ENCODE data around the gene PCSK5.
"Not testable (repeated sequence)": the region's sequence is repeated elsewhere in the genome, so short reads cannot be mapped to it uniquely, and the experiment has no call there.

PCSK5 gene

GRCh38 chr9:76341616-76342015 lies 451.1 kb downstream of the PCSK5 start:
- in situ Hi-C loops (cut with MboI; ENCODE audit: low sequenced_read_pairs) = no loop called here

DNA sequence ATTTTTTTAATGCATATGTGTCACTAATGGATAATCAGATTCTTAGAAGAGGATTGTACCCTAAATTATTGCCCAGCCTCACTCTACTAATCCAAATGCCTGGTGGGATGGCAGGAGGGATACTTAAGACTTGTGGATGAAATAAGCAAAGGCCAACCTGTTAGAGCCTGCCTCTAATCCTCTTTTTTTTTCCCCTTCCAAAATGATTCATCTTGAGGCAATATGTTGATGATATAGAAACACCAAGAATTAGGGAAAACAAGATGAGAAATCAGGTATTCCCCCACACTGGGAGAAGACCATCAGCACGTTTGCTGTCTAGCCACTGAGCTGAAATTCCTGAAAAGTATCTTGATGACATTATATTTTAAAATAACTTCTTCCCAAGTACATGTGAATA lies 451.7 kb downstream of the PCSK5 start:
- in situ Hi-C loops (cut with MboI; ENCODE audit: low sequenced_read_pairs) = no loop called here

DNA sequence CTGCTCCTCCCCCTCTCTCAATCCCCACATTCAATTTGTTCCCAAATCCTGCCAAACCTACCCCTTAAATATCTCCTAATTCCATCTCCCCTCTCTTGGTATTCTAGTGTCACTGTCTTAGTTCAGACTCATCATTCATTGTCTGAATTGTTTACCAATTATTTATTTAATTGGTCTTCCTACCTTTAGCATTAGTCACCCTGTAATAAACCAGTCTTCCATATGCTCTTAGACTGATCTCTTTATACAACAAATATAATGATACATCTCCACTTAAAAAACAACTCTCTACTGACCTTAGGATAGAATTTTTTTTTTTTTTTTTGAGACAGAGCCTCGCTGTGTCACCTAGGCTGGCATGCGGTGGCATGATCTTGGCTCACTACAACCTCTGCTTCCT lies 452.4 kb downstream of the PCSK5 start:
- in situ Hi-C loops (cut with MboI; ENCODE audit: low sequenced_read_pairs) = no loop called here

DNA sequence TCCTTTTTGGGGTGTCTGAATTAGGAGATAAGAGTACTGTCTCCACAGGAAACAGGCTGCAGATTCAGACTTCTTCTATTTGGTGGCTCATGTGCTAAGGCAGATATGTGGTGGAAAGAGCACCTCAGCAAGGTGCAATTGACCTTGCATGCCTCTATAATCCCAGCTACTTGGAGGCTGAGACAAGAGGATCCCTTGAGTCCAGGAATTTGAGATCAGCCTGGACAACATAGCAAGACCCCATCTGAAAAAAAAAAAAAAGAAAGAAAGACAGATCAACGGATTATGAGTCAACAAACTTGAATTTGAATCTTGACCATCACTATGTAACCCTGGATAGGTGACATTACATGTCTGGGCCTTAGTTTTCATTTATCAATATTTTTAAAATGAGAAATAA lies 459.4 kb downstream of the PCSK5 start:
- in situ Hi-C loops (cut with MboI; ENCODE audit: low sequenced_read_pairs) = no loop called here

DNA sequence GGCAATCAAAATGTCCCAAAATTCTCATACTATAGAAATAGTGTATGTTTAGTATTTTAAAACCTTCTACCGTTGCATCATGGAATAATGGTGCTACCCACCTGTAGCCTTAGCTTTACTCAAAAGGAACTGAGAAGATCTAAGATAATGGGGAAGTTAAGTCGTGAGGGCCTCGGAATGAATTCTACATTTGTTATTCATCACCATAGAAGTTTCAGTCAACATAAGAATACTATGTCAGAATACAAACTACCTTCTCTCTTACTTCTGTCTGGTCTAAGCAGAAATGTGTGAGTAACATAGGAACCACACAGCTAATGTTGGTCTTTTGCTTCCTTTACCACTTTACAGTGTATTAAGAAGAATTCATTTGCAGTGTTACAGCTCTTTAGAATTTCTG lies 460.5 kb downstream of the PCSK5 start:
- in situ Hi-C loops (cut with MboI; ENCODE audit: low sequenced_read_pairs) = no loop called here

GRCh38 chr9:76352026-76352620 lies 461.6 kb downstream of the PCSK5 start:
- in situ Hi-C loops (cut with MboI; ENCODE audit: low sequenced_read_pairs) = no loop called here

GRCh38 chr9:76353280-76353679 lies 462.8 kb downstream of the PCSK5 start:
- in situ Hi-C loops (cut with MboI; ENCODE audit: low sequenced_read_pairs) = no loop called here

DNA sequence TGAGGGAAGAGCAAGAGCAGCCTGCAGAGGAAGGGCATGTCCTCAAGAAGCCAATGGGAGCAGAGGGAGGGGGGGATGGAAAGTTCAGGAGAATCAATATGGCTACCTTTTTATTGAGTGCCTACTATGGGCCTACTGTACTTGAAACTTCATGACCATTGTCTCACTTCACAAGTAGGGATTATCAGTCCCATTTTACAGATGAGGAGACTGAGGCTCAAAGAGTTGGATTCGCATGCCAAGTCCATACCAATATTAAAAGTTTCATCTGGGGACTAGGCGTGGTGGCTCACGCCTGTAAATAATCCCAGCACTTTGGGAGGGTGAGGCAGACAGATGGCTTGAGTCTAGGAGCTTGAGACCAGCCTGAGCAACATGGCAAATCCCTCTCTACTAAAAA lies 463.7 kb downstream of the PCSK5 start:
- in situ Hi-C loops (cut with MboI; ENCODE audit: low sequenced_read_pairs) = no loop called here

DNA sequence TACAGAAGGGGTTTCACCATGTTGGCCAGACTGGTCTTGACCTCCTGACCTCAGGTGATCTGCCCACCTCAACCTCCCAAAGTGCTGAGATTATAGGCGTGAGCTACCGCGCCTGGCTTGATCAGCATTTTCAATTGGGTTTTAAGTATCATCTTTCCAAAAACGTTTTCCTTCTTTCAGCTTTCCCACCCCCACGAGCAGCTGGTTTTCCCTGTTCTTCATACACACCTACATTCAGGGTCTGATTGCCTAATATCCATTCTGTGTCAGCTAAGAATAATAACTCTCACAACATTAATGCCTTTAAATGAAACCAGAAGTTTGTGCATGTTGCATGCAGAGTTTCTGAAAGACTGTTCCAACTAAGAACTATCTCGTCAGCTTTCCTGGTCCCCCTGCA lies 465.4 kb downstream of the PCSK5 start:
- in situ Hi-C loops (cut with MboI; ENCODE audit: low sequenced_read_pairs) = no loop called here

DNA sequence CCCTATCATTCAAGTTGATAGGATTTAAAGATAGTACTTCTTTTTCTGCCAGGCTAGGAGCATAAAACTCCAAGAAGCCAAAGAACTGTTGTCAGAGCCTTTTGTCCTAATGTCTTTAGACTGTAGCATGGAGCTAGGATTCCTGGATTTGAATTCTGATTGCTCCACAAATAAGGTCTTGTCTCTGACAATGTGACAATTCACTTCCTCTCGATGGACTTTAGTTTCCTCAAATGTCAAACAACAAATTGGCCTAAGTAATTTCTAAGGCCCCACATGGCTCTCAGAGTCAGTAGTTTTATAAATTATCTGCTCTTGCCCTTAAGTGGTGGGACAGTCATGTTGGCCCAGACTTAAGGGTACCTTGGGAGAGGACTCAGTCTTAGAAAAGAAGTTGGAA lies 467.1 kb downstream of the PCSK5 start:
- in situ Hi-C loops (cut with MboI; ENCODE audit: low sequenced_read_pairs) = no loop called here

GRCh38 chr9:76358628-76359280 lies 468.3 kb downstream of the PCSK5 start:
- in situ Hi-C loops (cut with MboI; ENCODE audit: low sequenced_read_pairs) = no loop called here

- in situ Hi-C loops (cut with MboI; ENCODE audit: low sequenced_read_pairs) = no loop called here
Observed at GRCh38 chr9:76359365-76359764, 468.9 kb downstream of the PCSK5 start.

DNA sequence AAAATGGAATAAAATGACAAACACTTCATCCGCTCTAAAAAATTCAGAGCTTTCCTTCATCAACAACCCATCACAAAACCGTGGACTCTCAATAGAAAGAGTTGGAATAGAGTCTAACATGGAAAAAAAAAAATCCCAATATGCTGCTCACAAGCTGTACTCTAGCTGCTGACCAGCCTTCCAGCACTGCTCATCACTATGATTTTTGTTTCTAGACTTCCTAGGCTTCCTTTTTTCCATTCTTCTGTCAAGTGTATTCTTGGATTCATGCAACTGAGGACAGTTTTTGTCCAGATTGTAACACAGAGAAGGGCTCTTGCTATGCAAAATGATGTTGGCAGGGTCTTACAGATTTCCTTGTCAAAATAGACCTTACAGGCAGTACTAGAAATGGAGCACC lies 469.3 kb downstream of the PCSK5 start:
- in situ Hi-C loops (cut with MboI; ENCODE audit: low sequenced_read_pairs) = no loop called here

GRCh38 chr9:76362332-76363031 lies 472.0 kb downstream of the PCSK5 start:
- in situ Hi-C loops (cut with MboI; ENCODE audit: low sequenced_read_pairs) = not testable (repeated sequence)

- in situ Hi-C loops (cut with MboI; ENCODE audit: low sequenced_read_pairs) = no loop called here
Observed at GRCh38 chr9:76363032-76363395, 472.5 kb downstream of the PCSK5 start.

- in situ Hi-C loops (cut with MboI; ENCODE audit: low sequenced_read_pairs) = no loop called here
Observed at GRCh38 chr9:76365028-76365427, 474.6 kb downstream of the PCSK5 start.

DNA sequence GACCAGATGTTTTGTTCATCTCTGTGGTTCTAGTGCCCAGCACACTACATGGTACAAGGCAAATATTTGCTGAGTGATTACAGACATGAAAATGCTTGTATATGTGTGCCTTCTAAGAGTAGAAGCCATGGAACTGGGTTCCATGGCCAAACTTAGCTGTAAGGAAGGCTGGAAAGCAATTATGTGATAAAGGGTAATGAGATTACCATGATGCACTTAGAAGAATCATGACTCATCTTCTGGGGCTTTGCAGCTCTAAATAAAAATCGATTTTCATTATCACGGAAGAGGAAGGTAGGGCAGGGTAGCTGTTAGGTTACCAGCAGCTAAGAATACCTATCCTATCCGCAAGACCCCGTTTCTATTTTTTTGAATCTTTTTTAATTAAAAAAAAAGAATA lies 475.8 kb downstream of the PCSK5 start:
- in situ Hi-C loops (cut with MboI; ENCODE audit: low sequenced_read_pairs) = no loop called here

DNA sequence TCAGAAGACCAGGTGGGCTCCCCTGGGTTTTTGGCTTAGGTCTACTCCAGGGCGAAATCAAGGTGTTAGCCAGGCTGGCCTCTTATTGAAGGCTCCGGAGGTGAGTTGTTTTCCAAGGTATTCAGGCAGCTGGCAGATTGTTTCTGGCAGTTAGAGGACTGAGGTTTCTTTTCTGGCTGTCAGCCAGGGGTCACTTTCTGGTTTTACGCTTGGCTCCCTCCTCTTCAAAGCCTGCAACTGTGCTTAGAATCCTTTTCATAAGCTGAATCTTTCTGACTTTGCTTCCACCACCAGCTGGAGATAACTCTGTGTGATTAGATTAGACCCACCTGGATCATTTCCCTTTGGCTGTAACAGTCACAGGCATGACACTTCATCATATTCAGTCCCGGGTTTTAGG lies 479.1 kb downstream of the PCSK5 start:
- in situ Hi-C loops (cut with MboI; ENCODE audit: low sequenced_read_pairs) = no loop called here

DNA sequence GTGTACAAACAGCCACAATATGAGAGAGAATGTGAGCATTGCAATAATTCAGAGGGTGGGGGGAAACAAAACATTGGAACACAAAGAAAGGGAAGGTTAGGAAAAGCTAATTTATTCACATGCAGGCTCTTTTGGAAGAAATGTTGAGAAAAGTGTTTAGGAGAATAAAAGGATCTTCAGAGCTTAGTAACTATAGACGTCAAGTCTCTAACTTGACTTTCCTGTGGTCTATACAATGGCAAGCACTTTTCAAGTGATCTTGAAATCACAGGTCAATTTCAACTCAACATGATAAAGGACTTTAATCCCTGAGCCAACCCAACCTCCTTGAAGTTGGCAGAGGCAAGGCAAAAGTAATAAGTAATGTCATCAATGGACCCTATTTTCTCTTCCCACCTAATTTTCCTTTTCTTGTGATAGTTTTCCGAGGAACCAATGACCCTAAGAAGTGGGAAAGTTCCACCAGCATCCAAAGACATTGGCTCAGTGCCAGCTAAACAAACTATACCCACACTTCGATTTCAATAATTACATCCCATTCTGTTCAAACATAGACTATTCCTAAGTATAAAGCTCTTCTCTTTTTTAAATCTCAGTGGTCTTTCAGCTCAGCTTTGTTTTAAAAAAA lies 480.0 kb downstream of the PCSK5 start:
- in situ Hi-C loops (cut with MboI; ENCODE audit: low sequenced_read_pairs) = no loop called here

GRCh38 chr9:76371901-76372300 lies 481.4 kb downstream of the PCSK5 start:
- in situ Hi-C loops (cut with MboI; ENCODE audit: low sequenced_read_pairs) = no loop called here

DNA sequence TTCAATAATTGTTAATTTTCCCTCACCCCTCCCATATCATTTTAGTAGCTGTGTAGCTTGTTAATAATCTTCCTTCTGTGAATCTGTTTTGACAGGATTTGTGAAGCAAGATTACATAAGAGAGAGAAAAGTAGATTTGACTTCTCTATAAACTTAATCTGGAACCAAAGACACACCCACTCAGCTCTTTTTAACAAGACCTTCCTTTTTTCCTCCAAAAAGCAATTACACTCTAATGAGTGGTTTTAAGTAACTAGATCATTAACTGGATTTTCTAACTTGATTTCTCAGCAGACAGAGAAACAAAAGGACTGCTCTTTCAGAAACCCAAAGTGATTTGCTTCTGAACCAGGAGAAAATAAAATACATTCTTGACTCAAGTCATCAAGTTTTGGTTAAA lies 481.9 kb downstream of the PCSK5 start:
- in situ Hi-C loops (cut with MboI; ENCODE audit: low sequenced_read_pairs) = no loop called here

- in situ Hi-C loops (cut with MboI; ENCODE audit: low sequenced_read_pairs) = no loop called here
Observed at GRCh38 chr9:76373173-76373783, 482.8 kb downstream of the PCSK5 start.
